Activated T-cell treated with anti-CD3 and anti-CD28 coated beads for 24 hours (primary cell): ENCODE results near the gene RIPK1.

Experiments
- DNase-seq: peaks from one replicate; pipeline ENCODE4 v3.0.0-alpha.2; 2020; ENCODE audit warnings: low read depth

RIPK1 gene

GRCh38 chr6:3163248-3163594, 94.9 kb downstream of the RIPK1 start:
- DNase-seq = no peak

GRCh38 chr6:3164388-3164787, 96.1 kb downstream of the RIPK1 start:
- DNase-seq = no peak
